Gastrocnemius medialis (tissue), 4 donors: ENCODE measurements around the gene RPL27A. TPM values are rescaled to one million over a fixed set of nuclear protein-coding genes. Genes with fewer than 3 reads are reported as not detected.
A peak's percentile ranks its signal among the peaks of the same experiment; 100 is the strongest.

Experiments
- ATAC-seq, 2 donors: fragments of 150-250 bp; one replicate each; pipeline ENCODE4 v1.9.1; 2016
- DNase-seq, 2 donors: peaks; one replicate each; pipeline ENCODE4 v3.0.0-alpha.2; 2019
- H3K27ac ChIP-seq, 4 donors: fragments of 200-600 bp; sonication (generic); 1 replicate in 1 of 4; 2 replicates in 3 of 4; pipeline ENCODE4 v1.5.1; 2016 to 2018; ENCODE audit warnings: mild to moderate bottlenecking in 2 of 4, moderate library complexity in 1 of 4
- H3K27me3 ChIP-seq, 3 donors: fragments of 200-600 bp; sonication (generic) in 2 of 3; 1 replicate in 1 of 3; 2 replicates in 2 of 3; pipeline versions ENCODE4 v1.5.1 to v1.6.0; 2016 to 2019; ENCODE audit warnings: mild to moderate bottlenecking in 1 of 3, moderate library complexity in 1 of 3
- H3K36me3 ChIP-seq, 2 donors: fragments of 200-600 bp; sonication (generic) in 1 of 2; one replicate each; pipeline ENCODE4 v1.5.1; 2017 to 2018
- H3K4me1 ChIP-seq, 2 donors: fragments of 200-600 bp; sonication (generic) in 1 of 2; one replicate each; pipeline ENCODE4 v1.5.1; 2016 to 2017; ENCODE audit warnings: mild to moderate bottlenecking in 2 of 2
- H3K4me3 ChIP-seq, 4 donors: fragments of 200-600 bp; sonication (generic) in 3 of 4; 1 replicate in 1 of 4; 2 replicates in 3 of 4; pipeline ENCODE4 v1.5.1; 2016 to 2019; ENCODE audit warnings: mild to moderate bottlenecking in 2 of 4
- H3K9me3 ChIP-seq, 3 donors: fragments of 200-600 bp; sonication (generic) in 2 of 3; 1 replicate in 1 of 3; 2 replicates in 2 of 3; pipeline ENCODE4 v1.5.1; 2016 to 2019
- CTCF ChIP-seq, 5 experiments: fragments of 450-650 bp in 3 of 5; fragments of 200-600 bp in 2 of 5; sonication (generic) in 2 of 5; IDR thresholded peaks in 4 of 5; conservative IDR thresholded peaks in 1 of 5; 1 replicate in 4 of 5; 2 replicates in 1 of 5; pipeline ENCODE4 v1.5.1; 2016 to 2019; ENCODE audit warnings: antibody characterized with exemption in 5 of 5, mild to moderate bottlenecking in 3 of 5, moderate library complexity in 3 of 5
- POLR2A ChIP-seq, 2 donors: fragments of 450-650 bp; IDR thresholded peaks; one replicate each; pipeline ENCODE4 v1.6.1; 2017; ENCODE audit warnings: antibody characterized with exemption in 2 of 2, mild to moderate bottlenecking in 2 of 2, moderate library complexity in 2 of 2
- in situ Hi-C, 4 donors: fragments of 200-750 bp; cut with MboI; loops; one replicate each; pipeline versions ENCODE4 v1.15.0 to v1.8.0; 2017; ENCODE audit warnings: low sequenced_read_pairs in 4 of 4
- intact Hi-C: fragments of 100-400 bp; cut with DNase I; formaldehyde crosslinking; loops from one replicate; pipeline ENCODE4 v1.15.1; 2023; ENCODE audit warnings: low total_unique reads
- total RNA-seq, 4 donors: library from RNA; depleted of rRNA; stranded (reverse); fragments of >200 nt; gene quantifications; one replicate each; pipeline versions ENCODE4 v1.1.0 to v1.2.3, GENCODE V29; 2016

Gene RPL27A
- total RNA-seq: 100 to 1,000 TPM; 598 to 693 (median 633) TPM

- in situ Hi-C loops: loop anchor here (10.0 to 25.0 kb wide), 6 partner anchors 130 to 455 kb away; partner anchors contain the start of genes TMEM9B (in 2 of the 4) and AKIP1 (in 1 of the 4)
- Histone ChIP-seq H3K4me1 (peaks cover 25 to 26% of the 10 kb centered on the region in 2 donors), H3K4me3 (peak within 1 kb of the TSS; percentile 70 to 100 (median 94)), H3K27me3 (no peaks in the 10 kb centered on the region), H3K36me3 (peaks cover 0 to 28% of the 10 kb centered on the region in 2 donors), H3K27ac (peak within 1 kb of the TSS; percentile 88 to 99 (median 98)), H3K9me3 (no peaks in the 10 kb centered on the region)
- peak; percentile 97 for DNase-seq
- ATAC-seq: peak; percentile 97 to 98
- intact Hi-C loops: loop anchor here (1.0 to 5.0 kb wide), 3 partner anchors 35 to 282 kb away; partner anchors contain the start of gene TMEM9B
- TF ChIP-seq POLR2A (IDR thresholded peaks at IDR 0.05) (peak; percentile 97 to 99), CTCF (IDR thresholded peaks at IDR 0.05 in 4 of 5, conservative IDR thresholded peaks at IDR 0.05 in 1 of 5) (peak in 3 of 5 experiments; percentile 25 to 31 (median 26))
Observed at GRCh38 chr11:8682303-8683114, at the start of gene RPL27A, which contains the start of gene TRIM66. Gene RPL27A, plus strand, starts transcription at chr11:8682792. Its CDS starts 22 bp downstream, at chr11:8682814. Gene TRIM66, minus strand, starts transcription at chr11:8682665. Its CDS starts 10,391 bp downstream, at chr11:8672274.

GRCh38 chr11:8634498-8634897, 48.1 kb upstream of the RPL27A start:
- intact Hi-C loops: no loop called here
- Histone ChIP-seq H3K36me3 (peaks cover 4 to 39% of the 10 kb centered on the region in 2 donors), H3K27ac (no peak overlapping the region), H3K27me3 (no peaks in the 10 kb centered on the region), H3K9me3 (no peaks in the 10 kb centered on the region), H3K4me3 (no peak overlapping the region), H3K4me1 (no peaks in the 10 kb centered on the region)
- in situ Hi-C loops: no loop called here
- ATAC-seq (no peak), DNase-seq (no peak)
- no peak for TF ChIP-seq CTCF (IDR thresholded peaks at IDR 0.05 in 4 of 5, conservative IDR thresholded peaks at IDR 0.05 in 1 of 5)
- no peak for TF ChIP-seq POLR2A (IDR thresholded peaks at IDR 0.05)

- TF ChIP-seq POLR2A (IDR thresholded peaks at IDR 0.05) (no peak), CTCF (IDR thresholded peaks at IDR 0.05 in 4 of 5, conservative IDR thresholded peaks at IDR 0.05 in 1 of 5) (no peak)
- DNase-seq (no peak), ATAC-seq (no peak)
- Histone ChIP-seq H3K9me3 (no peaks in the 10 kb centered on the region), H3K4me1 (no peaks in the 10 kb centered on the region), H3K27ac (no peak overlapping the region), H3K4me3 (no peak overlapping the region), H3K36me3 (peaks cover 4 to 39% of the 10 kb centered on the region in 2 donors), H3K27me3 (no peaks in the 10 kb centered on the region)
- intact Hi-C loops (no loop called here), in situ Hi-C loops (no loop called here)
Observed at GRCh38 chr11:8636127-8636526, 46.5 kb upstream of the RPL27A start.

GRCh38 chr11:8638300-8638699, 44.3 kb upstream of the RPL27A start:
- intact Hi-C loops (no loop called here), in situ Hi-C loops (no loop called here)
- H3K4me3 ChIP-seq: no peak overlapping the region

More at GRCh38 chr11:8638300-8638699, 44.3 kb upstream of the RPL27A start:
- no peak for ATAC-seq
- Histone ChIP-seq H3K27ac (no peak overlapping the region), H3K27me3 (no peaks in the 10 kb centered on the region), H3K4me1 (no peaks in the 10 kb centered on the region), H3K36me3 (peaks cover 4 to 39% of the 10 kb centered on the region in 2 donors), H3K9me3 (no peaks in the 10 kb centered on the region)
- TF ChIP-seq POLR2A (IDR thresholded peaks at IDR 0.05) (no peak), CTCF (IDR thresholded peaks at IDR 0.05 in 4 of 5, conservative IDR thresholded peaks at IDR 0.05 in 1 of 5) (no peak)
- DNase-seq: no peak
